Parathyroid adenoma (tissue), 2 donors: Measurements from ENCODE around the gene HIGD1C.
A peak's percentile ranks its signal among the peaks of the same experiment; 100 is the strongest.
"Not testable (repeated sequence)": the region's sequence is repeated elsewhere in the genome, so short reads cannot be mapped to it uniquely, and the experiment has no call there.

Experiments used
- H2AFZ ChIP-seq: fragments of 300-600 bp; sonication (generic); one replicate; pipeline ENCODE4 v1.7.0; 2017; ENCODE audit warnings: antibody characterized with exemption, mild to moderate bottlenecking
- H3K27ac ChIP-seq: fragments of 300-600 bp; sonication (generic); one replicate; pipeline ENCODE4 v1.7.0; 2017
- H3K27me3 ChIP-seq: fragments of 300-600 bp; sonication (generic); one replicate; pipeline ENCODE4 v1.7.0; 2017; ENCODE audit warnings: low read length; ENCODE audit not compliant: control insufficient read depth, insufficient read depth
- H3K36me3 ChIP-seq: fragments of 300-600 bp; sonication (generic); one replicate; pipeline ENCODE4 v1.7.0; 2017; ENCODE audit warnings: low read length; ENCODE audit not compliant: control insufficient read depth, insufficient read depth
- H3K4me1 ChIP-seq: fragments of 300-600 bp; sonication (generic); one replicate; pipeline ENCODE4 v1.7.0; 2017; ENCODE audit warnings: control low read depth
- H3K4me2 ChIP-seq: fragments of 300-600 bp; sonication (generic); one replicate; pipeline ENCODE4 v1.7.0; 2017; ENCODE audit warnings: low read length
- H3K4me3 ChIP-seq: fragments of 300-600 bp; sonication (generic); one replicate; pipeline ENCODE4 v1.7.0; 2017; ENCODE audit warnings: low read depth, low read length
- H3K79me2 ChIP-seq: fragments of 300-600 bp; sonication (generic); one replicate; pipeline ENCODE4 v1.7.0; 2017; ENCODE audit warnings: control low read depth
- H3K9ac ChIP-seq: fragments of 300-600 bp; sonication (generic); one replicate; pipeline ENCODE4 v1.7.0; 2017; ENCODE audit warnings: mild to moderate bottlenecking
- H3K9me3 ChIP-seq: fragments of 300-600 bp; sonication (generic); one replicate; pipeline ENCODE4 v1.7.0; 2017; ENCODE audit warnings: low read length; ENCODE audit not compliant: control insufficient read depth
- TF ChIP-seq, protein P1 (sequence below): fragments of 300-600 bp; sonication (generic); IDR thresholded peaks from one replicate; pipeline ENCODE4 v1.7.0; 2017; ENCODE audit warnings: antibody characterized with exemption, mild to moderate bottlenecking
- donor health status: primary hyperparathyroidism.

Gene HIGD1C

DNA sequence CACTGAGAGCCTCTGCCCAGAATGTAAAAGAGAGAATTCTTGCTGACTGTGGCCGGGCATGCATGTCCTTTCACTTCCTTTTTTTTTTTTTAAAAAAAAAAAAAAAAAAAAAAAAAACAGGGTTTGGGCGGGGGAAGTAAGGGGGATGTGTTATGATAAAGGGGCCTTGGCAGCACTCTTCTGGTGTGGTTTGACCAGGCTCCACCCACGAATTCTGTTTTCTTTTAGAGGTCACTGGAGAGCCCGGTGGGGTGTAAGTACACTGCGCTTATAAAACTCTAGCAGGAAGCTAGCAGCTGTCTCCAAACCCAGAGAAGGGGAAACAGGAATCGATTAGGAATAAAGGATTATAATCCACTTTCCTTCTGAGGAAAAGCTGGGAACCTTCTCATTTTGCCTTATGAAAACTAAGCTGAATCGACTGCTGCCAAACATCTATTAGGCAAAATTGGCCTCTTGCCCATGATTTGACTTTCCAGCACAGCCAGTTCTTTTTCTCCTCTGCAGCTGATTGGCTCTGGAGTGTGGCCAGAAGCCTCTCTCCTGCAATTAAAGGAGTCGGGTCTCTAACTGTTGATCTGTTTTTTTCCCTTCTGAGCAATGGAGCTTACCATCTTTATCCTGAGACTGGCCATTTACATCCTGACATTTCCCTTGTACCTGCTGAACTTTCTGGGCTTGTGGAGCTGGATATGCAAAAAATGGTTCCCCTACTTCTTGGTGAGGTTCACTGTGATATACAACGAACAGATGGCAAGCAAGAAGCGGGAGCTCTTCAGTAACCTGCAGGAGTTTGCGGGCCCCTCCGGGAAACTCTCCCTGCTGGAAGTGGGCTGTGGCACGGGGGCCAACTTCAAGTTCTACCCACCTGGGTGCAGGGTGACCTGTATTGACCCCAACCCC, 27.7 kb upstream of the HIGD1C start:
- H2AFZ ChIP-seq = peak overlapping the region; percentile 84
- peak overlapping the region; percentile 93 for H3K27ac ChIP-seq
- H3K4me1 ChIP-seq = peaks cover 15% of the 10 kb centered on the region
- H3K9ac ChIP-seq = peak overlapping the region; percentile 1
- H3K4me2 ChIP-seq = peak overlapping the region; percentile 81
- H3K27me3 ChIP-seq = no peaks in the 10 kb centered on the region
- TF ChIP-seq, protein P1, sequence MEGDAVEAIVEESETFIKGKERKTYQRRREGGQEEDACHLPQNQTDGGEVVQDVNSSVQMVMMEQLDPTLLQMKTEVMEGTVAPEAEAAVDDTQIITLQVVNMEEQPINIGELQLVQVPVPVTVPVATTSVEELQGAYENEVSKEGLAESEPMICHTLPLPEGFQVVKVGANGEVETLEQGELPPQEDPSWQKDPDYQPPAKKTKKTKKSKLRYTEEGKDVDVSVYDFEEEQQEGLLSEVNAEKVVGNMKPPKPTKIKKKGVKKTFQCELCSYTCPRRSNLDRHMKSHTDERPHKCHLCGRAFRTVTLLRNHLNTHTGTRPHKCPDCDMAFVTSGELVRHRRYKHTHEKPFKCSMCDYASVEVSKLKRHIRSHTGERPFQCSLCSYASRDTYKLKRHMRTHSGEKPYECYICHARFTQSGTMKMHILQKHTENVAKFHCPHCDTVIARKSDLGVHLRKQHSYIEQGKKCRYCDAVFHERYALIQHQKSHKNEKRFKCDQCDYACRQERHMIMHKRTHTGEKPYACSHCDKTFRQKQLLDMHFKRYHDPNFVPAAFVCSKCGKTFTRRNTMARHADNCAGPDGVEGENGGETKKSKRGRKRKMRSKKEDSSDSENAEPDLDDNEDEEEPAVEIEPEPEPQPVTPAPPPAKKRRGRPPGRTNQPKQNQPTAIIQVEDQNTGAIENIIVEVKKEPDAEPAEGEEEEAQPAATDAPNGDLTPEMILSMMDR = no peak
- no peaks in the 10 kb centered on the region for H3K9me3 ChIP-seq
- H3K36me3 ChIP-seq = no peaks in the 10 kb centered on the region
- H3K4me3 ChIP-seq = peak overlapping the region; percentile 71
- H3K79me2 ChIP-seq = no peaks in the 10 kb centered on the region

GRCh38 chr12:50925342-50925651, 27.0 kb upstream of the HIGD1C start:
- Histone ChIP-seq H3K4me2 (peak overlapping the region; percentile 81), H3K9ac (peak overlapping the region; percentile 1), H3K4me3 (peak overlapping the region; percentile 71), H3K27me3 (no peaks in the 10 kb centered on the region), H3K4me1 (peaks cover 15% of the 10 kb centered on the region), H3K79me2 (no peaks in the 10 kb centered on the region), H3K27ac (peak overlapping the region; percentile 93), H3K9me3 (no peaks in the 10 kb centered on the region), H2AFZ (peak overlapping the region; percentile 79), H3K36me3 (no peaks in the 10 kb centered on the region)
- TF ChIP-seq, protein P1 = no peak

DNA sequence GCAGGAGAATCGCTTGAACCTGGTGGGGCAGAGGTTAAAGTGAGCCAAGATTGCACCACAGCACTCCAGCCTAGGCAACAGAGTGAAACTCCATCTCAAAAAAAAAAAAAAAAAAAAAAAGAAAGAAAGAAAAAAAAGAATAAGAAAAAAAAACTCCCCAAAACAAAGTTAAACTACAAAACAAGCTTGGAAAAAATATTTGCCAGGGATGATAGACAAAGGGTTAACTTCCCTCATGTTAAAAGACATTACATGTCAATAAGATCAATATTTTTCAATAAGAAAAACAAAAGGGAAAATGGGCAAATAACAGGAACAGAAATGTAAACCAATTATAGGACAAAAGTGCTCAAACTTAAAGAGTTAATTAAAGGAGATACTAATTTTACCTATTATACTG, 26.4 kb upstream of the HIGD1C start:
- Histone ChIP-seq H3K4me2 (peak overlapping the region; percentile 81), H2AFZ (peak overlapping the region; percentile 79), H3K27me3 (no peaks in the 10 kb centered on the region), H3K4me1 (peaks cover 15% of the 10 kb centered on the region), H3K27ac (peak overlapping the region; percentile 93), H3K36me3 (no peaks in the 10 kb centered on the region), H3K4me3 (peak overlapping the region; percentile 71), H3K79me2 (no peaks in the 10 kb centered on the region), H3K9ac (no peak overlapping the region), H3K9me3 (no peaks in the 10 kb centered on the region)
- TF ChIP-seq, protein P1 = no peak

GRCh38 chr12:50926415-50926814, 25.9 kb upstream of the HIGD1C start:
- Histone ChIP-seq H3K9ac (no peak overlapping the region), H3K4me1 (peaks cover 15% of the 10 kb centered on the region)

DNA sequence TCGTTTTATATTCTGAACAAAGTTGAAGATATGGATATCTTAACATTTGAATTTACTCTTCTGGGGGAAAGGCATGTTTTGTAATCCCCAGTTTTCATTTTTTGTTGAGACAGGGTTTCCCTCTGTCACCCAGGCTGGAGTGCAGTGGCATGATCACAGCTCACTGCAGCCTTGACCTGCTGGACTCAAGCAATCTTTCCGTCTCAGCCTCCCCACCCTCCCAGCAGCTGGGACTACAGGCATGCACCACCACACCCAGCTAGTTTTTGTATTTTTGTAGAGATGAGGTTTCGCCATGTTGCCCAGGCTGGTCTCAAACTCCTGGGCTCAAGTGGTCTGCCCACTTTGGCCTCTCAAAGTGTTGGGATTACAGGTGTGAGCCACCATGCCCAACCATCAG, 25.4 kb upstream of the HIGD1C start:
- H3K4me1 ChIP-seq = peaks cover 15% of the 10 kb centered on the region
- not testable (repeated sequence) for H3K9ac ChIP-seq, H3K36me3 ChIP-seq

More at GRCh38 chr12:50926415-50926814, 25.9 kb upstream of the HIGD1C start:
- Histone ChIP-seq H2AFZ (no peak overlapping the region), H3K27ac (peak overlapping the region; percentile 93), H3K27me3 (no peaks in the 10 kb centered on the region), H3K79me2 (no peaks in the 10 kb centered on the region), H3K9me3 (no peaks in the 10 kb centered on the region), H3K4me3 (peak overlapping the region; percentile 71), H3K36me3 (no peaks in the 10 kb centered on the region), H3K4me2 (peak overlapping the region; percentile 81)
- TF ChIP-seq, protein P1 = no peak

More for the DNA sequence above, 25.4 kb upstream of the HIGD1C start:
- H3K9me3 ChIP-seq, H3K27me3 ChIP-seq, H3K79me2 ChIP-seq: not testable (repeated sequence)
- peak overlapping the region; percentile 81 for H3K4me2 ChIP-seq
- peak overlapping the region; percentile 71 for H3K4me3 ChIP-seq
- H2AFZ ChIP-seq = peak overlapping the region; percentile 14
- peak overlapping the region; percentile 5 for H3K27ac ChIP-seq
